Measurements from ENCODE around the gene UBE2QL1. TPM values are rescaled to one million over a fixed set of nuclear protein-coding genes. Genes with fewer than 3 reads are reported as not detected.

The UBE2QL1 gene
- total RNA-seq, 1 donor from 2014 or later = 2.5 TPM

GRCh38 chr5:6403416-6403815 lies 45.2 kb upstream of the UBE2QL1 start:
- no peaks in the 10 kb centered on the region for H3K9me3 ChIP-seq
- no peak overlapping the region for H3K27ac ChIP-seq
- TF ChIP-seq POLR2AphosphoS5 (IDR thresholded peaks at IDR 0.05; ENCODE audit: insufficient read depth in 1 of 2, low read depth in 1 of 2) (no peak), POLR2A (IDR thresholded peaks at IDR 0.05) (no peak), CTCF (IDR thresholded peaks at IDR 0.05) (no peak)
- H3K27me3 ChIP-seq = no peaks in the 10 kb centered on the region
- peak; percentile 14 to 56 for DNase-seq (ENCODE audit: extremely low spot score in 2 of 2)
- no peak overlapping the region for H3K4me3 ChIP-seq
- no peaks in the 10 kb centered on the region for H3K4me1 ChIP-seq
- no peaks in the 10 kb centered on the region for H3K36me3 ChIP-seq
- intact Hi-C loops (cut with DNase I) = no loop called here

GRCh38 chr5:6404129-6404528 lies 44.5 kb upstream of the UBE2QL1 start:
- intact Hi-C loops (cut with DNase I) = no loop called here
- H3K27me3 ChIP-seq = no peaks in the 10 kb centered on the region
- peak; percentile 27 to 81 for DNase-seq (ENCODE audit: extremely low spot score in 2 of 2)
- no peaks in the 10 kb centered on the region for H3K36me3 ChIP-seq
- no peaks in the 10 kb centered on the region for H3K4me1 ChIP-seq
- no peaks in the 10 kb centered on the region for H3K9me3 ChIP-seq
- no peak overlapping the region for H3K27ac ChIP-seq
- no peak overlapping the region for H3K4me3 ChIP-seq
- TF ChIP-seq POLR2A (IDR thresholded peaks at IDR 0.05) (no peak), CTCF (IDR thresholded peaks at IDR 0.05) (no peak), POLR2AphosphoS5 (IDR thresholded peaks at IDR 0.05; ENCODE audit: insufficient read depth in 1 of 2, low read depth in 1 of 2) (no peak)

- no peaks in the 10 kb centered on the region for H3K9me3 ChIP-seq
- intact Hi-C loops (cut with DNase I) = no loop called here
- peak; percentile 40 to 43 for DNase-seq (ENCODE audit: extremely low spot score in 2 of 2)
- no peak overlapping the region for H3K27ac ChIP-seq
- TF ChIP-seq POLR2AphosphoS5 (IDR thresholded peaks at IDR 0.05; ENCODE audit: insufficient read depth in 1 of 2, low read depth in 1 of 2) = no peak
- H3K36me3 ChIP-seq = no peaks in the 10 kb centered on the region
- H3K4me1 ChIP-seq = no peaks in the 10 kb centered on the region
- no peak overlapping the region for H3K4me3 ChIP-seq
- no peaks in the 10 kb centered on the region for H3K27me3 ChIP-seq
Measured at GRCh38 chr5:6405591-6405990, 43.1 kb upstream of the UBE2QL1 start.

GRCh38 chr5:6407558-6408259 lies 41.0 kb upstream of the UBE2QL1 start:
- Histone ChIP-seq H3K36me3 (no peaks in the 10 kb centered on the region), H3K27me3 (no peaks in the 10 kb centered on the region), H3K4me1 (no peaks in the 10 kb centered on the region), H3K9me3 (no peaks in the 10 kb centered on the region), H3K4me3 (no peak overlapping the region), H3K27ac (no peak overlapping the region)
- TF ChIP-seq CTCF (IDR thresholded peaks at IDR 0.05) = no peak
- TF ChIP-seq POLR2AphosphoS5 (IDR thresholded peaks at IDR 0.05; ENCODE audit: insufficient read depth in 1 of 2, low read depth in 1 of 2) = no peak
- TF ChIP-seq POLR2A (IDR thresholded peaks at IDR 0.05) = no peak
- no peak for DNase-seq (ENCODE audit: extremely low spot score in 2 of 2)
- intact Hi-C loops (cut with DNase I) = no loop called here

GRCh38 chr5:6408260-6408596 lies 40.4 kb upstream of the UBE2QL1 start:
- Histone ChIP-seq H3K27me3 (no peaks in the 10 kb centered on the region), H3K36me3 (no peaks in the 10 kb centered on the region), H3K4me1 (no peaks in the 10 kb centered on the region), H3K9me3 (no peaks in the 10 kb centered on the region), H3K4me3 (no peak overlapping the region), H3K27ac (no peak overlapping the region)
- intact Hi-C loops (cut with DNase I) = no loop called here
- TF ChIP-seq POLR2AphosphoS5 (IDR thresholded peaks at IDR 0.05; ENCODE audit: insufficient read depth in 1 of 2, low read depth in 1 of 2) (no peak), CTCF (IDR thresholded peaks at IDR 0.05) (no peak), POLR2A (IDR thresholded peaks at IDR 0.05) (no peak)
- no peak for DNase-seq (ENCODE audit: extremely low spot score in 2 of 2)
